Kidney (tissue), 14 donors: ENCODE data around the gene ST6GALNAC4. TPM values are rescaled to one million over a fixed set of nuclear protein-coding genes. Genes with fewer than 3 reads are reported as not detected.

Experiments used
- DNase-seq, 5 donors: peaks; one replicate each; pipeline ENCODE4 v3.0.0-alpha.2; 2013 to 2020
- FAIRE-seq: peaks from 2 replicates; lab custom pipeline; 2012; peaks lifted over from hg19 to GRCh38; lab: Jason Lieb, UNC
- H3K27ac ChIP-seq, 2 donors: one replicate each; pipeline ENCODE4 v1.7.0; 2013; ENCODE audit warnings: low read depth in 2 of 2, low read length in 2 of 2, inconsistent platforms in 1 of 2
- H3K27me3 ChIP-seq: one replicate; pipeline ENCODE4 v1.7.1; 2013; ENCODE audit warnings: low read length, inconsistent platforms; ENCODE audit not compliant: control insufficient read depth, insufficient read depth
- H3K36me3 ChIP-seq, 3 donors: one replicate each; pipeline versions ENCODE4 v1.7.0 to v1.7.1; 2013; ENCODE audit warnings: low read length in 3 of 3, control low read depth in 1 of 3, inconsistent platforms in 1 of 3; ENCODE audit not compliant: insufficient read depth in 3 of 3, control insufficient read depth in 2 of 3
- H3K4me1 ChIP-seq, 3 donors: one replicate each; pipeline versions ENCODE4 v1.7.0 to v1.7.1; 2013; ENCODE audit warnings: low read length in 3 of 3, inconsistent platforms in 1 of 3, low read depth in 1 of 3; ENCODE audit not compliant: control insufficient read depth in 2 of 3, insufficient read depth in 2 of 3
- H3K4me3 ChIP-seq, 3 donors: one replicate each; pipeline versions ENCODE4 v1.7.0 to v1.8.1; 2013; ENCODE audit warnings: low read length in 3 of 3, control low read depth in 1 of 3, inconsistent platforms in 1 of 3
- H3K9ac ChIP-seq, 3 donors: one replicate each; pipeline versions ENCODE4 v1.7.0 to v1.7.1; 2013; ENCODE audit warnings: low read length in 3 of 3, control low read depth in 1 of 3, inconsistent platforms in 1 of 3
- H3K9me3 ChIP-seq, 3 donors: one replicate each; pipeline versions ENCODE4 v1.7.0 to v1.7.1; 2013; ENCODE audit warnings: low read length in 3 of 3, control low read depth in 1 of 3, inconsistent platforms in 1 of 3; ENCODE audit not compliant: control insufficient read depth in 2 of 3, insufficient read depth in 1 of 3
- intact Hi-C: fragments of 100-400 bp; cut with DNase I; formaldehyde crosslinking; loops from one replicate; pipeline ENCODE4 v1.11.1; 2022
- polyA plus RNA-seq: library from polyadenylated mRNA; stranded (reverse); fragments of 350-450 nt; fragmentation: Illumina TruSeq; extraction: RNeasy Lipid Tissue Mini Kit (QIAGEN cat#74804); gene quantifications from one replicate; pipeline ENCODE4 v1.2.3, GENCODE V29; 2014; ENCODE audit warnings: low read depth, low replicate concordance; ENCODE audit not compliant: insufficient read depth
- total RNA-seq: library from RNA; stranded (reverse); fragmentation: NEBNext Ultra II Directional; extraction: Animal tissue kit (Norgen Biotek cat#: 25700); gene quantifications from one replicate; pipeline ENCODE4 v1.2.1, GENCODE V29; 2021
- TF ChIP-seq, protein P1 (sequence below): IDR thresholded peaks from 3 replicates; pipeline ENCODE4 v1.5.1; 2012; ENCODE audit warnings: mild to moderate bottlenecking, moderate library complexity, borderline replicate concordance; ENCODE audit not compliant: insufficient read depth; ENCODE audit errors: extremely low read depth
- donor health status: control.
- donor health status: control.
- donor health status: control.
- donor health status: control.
- donor health status: control.
- donor health status: DM: yes; HTN: yes; CAD: no.
- donor health status: Normal renal cell carcinoma (clear cell type).

The ST6GALNAC4 gene
- total and polyA plus RNA-seq, 2 donors from 2014 or later: 31.4 to 31.6 TPM

DNA sequence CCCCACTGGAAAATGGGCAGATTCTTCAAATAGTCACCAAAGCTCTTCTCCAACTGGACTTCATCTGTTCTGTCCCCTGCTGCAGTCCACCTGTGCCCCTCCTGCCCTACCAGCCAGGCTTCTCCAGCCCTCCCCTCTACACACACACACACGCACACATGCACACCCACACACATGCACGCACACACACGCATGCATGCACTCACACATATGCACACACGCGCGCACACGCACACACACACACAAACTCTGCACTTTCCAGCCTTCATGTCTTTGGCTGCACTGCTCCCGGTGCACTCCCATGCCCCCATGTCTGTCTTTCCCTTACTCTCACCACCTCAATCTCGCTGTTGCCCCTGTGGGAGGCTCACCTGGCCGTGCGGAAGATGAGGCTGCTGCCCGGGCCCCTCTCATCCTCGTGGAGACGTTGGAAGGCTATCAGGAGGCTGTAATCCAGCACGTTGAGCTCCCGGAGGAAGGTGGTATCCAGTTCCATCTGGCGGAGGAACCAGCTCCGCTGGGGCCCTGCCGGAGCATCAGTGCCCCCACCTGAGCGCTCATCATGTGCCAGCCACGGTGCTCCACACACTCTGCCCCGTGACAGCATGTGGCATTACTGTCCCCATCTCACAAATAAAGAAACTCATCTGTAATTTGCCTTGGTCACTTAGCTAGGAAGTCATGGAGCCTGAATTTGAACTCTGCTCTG lies 8.0 kb upstream of the ST6GALNAC4 start:
- H3K27me3 ChIP-seq: peaks cover 3% of the 10 kb centered on the region
- no peak for FAIRE-seq
- DNase-seq: peak in 1 of 5 donors; percentile 68

DNA sequence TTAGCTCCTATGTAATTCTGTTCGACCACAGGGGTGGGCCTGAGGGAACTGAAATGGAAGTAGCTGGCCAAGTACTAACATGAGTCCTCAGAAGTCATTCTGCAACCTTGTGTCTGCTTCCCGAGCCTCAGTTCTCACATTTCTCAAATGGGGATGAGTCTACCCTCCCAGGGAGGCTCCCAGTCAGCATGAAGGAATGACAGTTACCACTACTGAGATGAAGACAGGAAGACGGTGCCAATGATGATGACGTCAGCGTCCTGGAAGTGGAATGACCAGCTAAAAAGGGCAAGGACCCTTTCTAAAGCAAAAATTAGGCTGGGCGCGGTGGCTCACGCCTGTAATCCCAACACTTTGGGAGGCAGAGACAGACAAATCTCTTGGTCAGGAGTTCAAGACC lies 6.9 kb upstream of the ST6GALNAC4 start:
- H3K27ac ChIP-seq: no peak overlapping the region
- DNase-seq (no peak), FAIRE-seq (no peak)
- H3K27me3 ChIP-seq: peaks cover 2% of the 10 kb centered on the region
- intact Hi-C loops: loop anchor here (5.0 kb wide), 1 partner anchor 331 kb away; no protein-coding TSS in a partner anchor
- TF ChIP-seq, protein P1, sequence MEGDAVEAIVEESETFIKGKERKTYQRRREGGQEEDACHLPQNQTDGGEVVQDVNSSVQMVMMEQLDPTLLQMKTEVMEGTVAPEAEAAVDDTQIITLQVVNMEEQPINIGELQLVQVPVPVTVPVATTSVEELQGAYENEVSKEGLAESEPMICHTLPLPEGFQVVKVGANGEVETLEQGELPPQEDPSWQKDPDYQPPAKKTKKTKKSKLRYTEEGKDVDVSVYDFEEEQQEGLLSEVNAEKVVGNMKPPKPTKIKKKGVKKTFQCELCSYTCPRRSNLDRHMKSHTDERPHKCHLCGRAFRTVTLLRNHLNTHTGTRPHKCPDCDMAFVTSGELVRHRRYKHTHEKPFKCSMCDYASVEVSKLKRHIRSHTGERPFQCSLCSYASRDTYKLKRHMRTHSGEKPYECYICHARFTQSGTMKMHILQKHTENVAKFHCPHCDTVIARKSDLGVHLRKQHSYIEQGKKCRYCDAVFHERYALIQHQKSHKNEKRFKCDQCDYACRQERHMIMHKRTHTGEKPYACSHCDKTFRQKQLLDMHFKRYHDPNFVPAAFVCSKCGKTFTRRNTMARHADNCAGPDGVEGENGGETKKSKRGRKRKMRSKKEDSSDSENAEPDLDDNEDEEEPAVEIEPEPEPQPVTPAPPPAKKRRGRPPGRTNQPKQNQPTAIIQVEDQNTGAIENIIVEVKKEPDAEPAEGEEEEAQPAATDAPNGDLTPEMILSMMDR: no peak
- H3K4me3 ChIP-seq: no peak overlapping the region
- H3K36me3 ChIP-seq: no peaks in the 10 kb centered on the region
- no peaks in the 10 kb centered on the region for H3K9me3 ChIP-seq
- peaks cover 0 to 22% (median 0%) of the 10 kb centered on the region in 3 donors for H3K4me1 ChIP-seq
- no peak overlapping the region for H3K9ac ChIP-seq

More for the DNA sequence above, 8.0 kb upstream of the ST6GALNAC4 start:
- H3K4me3 ChIP-seq: no peak overlapping the region
- no peaks in the 10 kb centered on the region for H3K36me3 ChIP-seq
- intact Hi-C loops: loop anchor here (5.0 kb wide), 1 partner anchor 333 kb away; no protein-coding TSS in a partner anchor
- H3K27ac ChIP-seq: no peak overlapping the region
- H3K4me1 ChIP-seq: peaks cover 0 to 19% (median 0%) of the 10 kb centered on the region in 3 donors
- H3K9me3 ChIP-seq: no peaks in the 10 kb centered on the region
- TF ChIP-seq, protein P1: no peak
- H3K9ac ChIP-seq: no peak overlapping the region

DNA sequence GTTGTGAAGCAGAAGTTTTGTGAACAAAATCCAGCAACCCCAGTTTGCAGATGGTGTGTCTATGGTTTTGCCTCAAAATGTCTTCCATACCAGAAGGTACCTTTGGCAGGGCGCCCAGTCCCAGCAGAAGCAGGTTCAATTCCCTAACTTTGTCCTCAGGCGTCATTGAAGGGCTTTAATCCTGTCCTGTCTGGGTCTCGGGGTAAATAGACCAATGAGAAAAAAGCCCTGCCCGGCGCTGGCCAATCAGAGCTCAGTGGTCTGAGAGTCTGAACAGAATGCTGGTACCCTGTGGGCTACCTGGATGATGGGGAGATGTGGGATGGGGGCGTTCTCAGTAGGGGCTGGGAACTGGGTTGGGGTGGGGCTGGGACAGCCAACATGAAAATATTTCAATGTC lies 6.2 kb upstream of the ST6GALNAC4 start:
- H3K9me3 ChIP-seq: no peaks in the 10 kb centered on the region
- TF ChIP-seq, protein P1: no peak
- no peak overlapping the region for H3K9ac ChIP-seq
- no peak overlapping the region for H3K27ac ChIP-seq
- DNase-seq (no peak), FAIRE-seq (no peak)
- H3K27me3 ChIP-seq: peaks cover 2% of the 10 kb centered on the region
- intact Hi-C loops: loop anchor here (5.0 kb wide), 1 partner anchor 331 kb away; no protein-coding TSS in a partner anchor
- no peak overlapping the region for H3K4me3 ChIP-seq
- H3K36me3 ChIP-seq: no peaks in the 10 kb centered on the region
- H3K4me1 ChIP-seq: peaks cover 0 to 20% (median 0%) of the 10 kb centered on the region in 3 donors
